WERI-Rb-1 (cell line): ENCODE measurements around the gene SLC16A6.
"Not testable (repeated sequence)": the region's sequence is repeated elsewhere in the genome, so short reads cannot be mapped to it uniquely, and the experiment has no call there.

Experiments used
- DNase-seq: peaks from one replicate; pipeline ENCODE4 v3.0.0-alpha.2; 2020
- H3K27ac ChIP-seq: fragments of 250-450 bp; sonication (Bioruptor Pico); 2 replicates; pipeline ENCODE4 v1.5.1; 2020; ENCODE audit warnings: mild to moderate bottlenecking, moderate library complexity
- H3K27me3 ChIP-seq: fragments of 250-450 bp; sonication (Bioruptor Pico); 2 replicates; pipeline ENCODE4 v1.5.1; 2021; ENCODE audit warnings: mild to moderate bottlenecking, low read depth, moderate library complexity; ENCODE audit not compliant: insufficient read depth, severe bottlenecking
- H3K36me3 ChIP-seq: fragments of 250-450 bp; sonication (Bioruptor Pico); 2 replicates; pipeline ENCODE4 v1.5.1; 2020; ENCODE audit warnings: mild to moderate bottlenecking, moderate library complexity
- H3K4me3 ChIP-seq: 2 replicates; pipeline ENCODE4 v1.5.1; 2011; ENCODE audit warnings: low read depth, mild to moderate bottlenecking, control low read depth, low read length
- H3K9me3 ChIP-seq: fragments of 250-450 bp; sonication (Bioruptor Pico); 2 replicates; pipeline ENCODE4 v1.5.1; 2021; ENCODE audit warnings: mild to moderate bottlenecking, moderate library complexity; ENCODE audit not compliant: severe bottlenecking
- TF ChIP-seq, protein P1 (sequence below): IDR thresholded peaks from 2 replicates; pipeline ENCODE4 v1.5.1; 2011; ENCODE audit warnings: low read depth, mild to moderate bottlenecking, control low read depth, inconsistent platforms, low read length

The SLC16A6 gene

DNA sequence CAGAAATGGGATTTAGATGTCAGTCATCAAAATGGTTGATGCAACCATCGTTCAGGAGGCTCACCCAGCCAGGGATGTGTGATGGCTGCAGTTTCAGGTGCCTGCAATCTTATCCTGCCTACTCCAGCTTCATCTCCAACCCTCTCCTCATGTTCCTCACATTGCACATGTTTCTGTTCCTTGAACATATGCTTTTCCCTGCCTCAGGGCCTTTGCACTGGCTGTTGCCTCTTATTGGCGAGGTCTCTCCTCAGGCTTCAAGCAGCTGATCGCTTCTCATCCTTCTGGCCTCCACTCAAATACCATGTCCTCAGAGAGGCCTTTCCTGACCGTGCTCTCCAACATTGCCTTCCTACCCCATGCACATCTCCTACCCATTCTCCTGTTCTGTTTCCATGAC, 25.0 kb upstream of the SLC16A6 start:
- TF ChIP-seq, protein P1, sequence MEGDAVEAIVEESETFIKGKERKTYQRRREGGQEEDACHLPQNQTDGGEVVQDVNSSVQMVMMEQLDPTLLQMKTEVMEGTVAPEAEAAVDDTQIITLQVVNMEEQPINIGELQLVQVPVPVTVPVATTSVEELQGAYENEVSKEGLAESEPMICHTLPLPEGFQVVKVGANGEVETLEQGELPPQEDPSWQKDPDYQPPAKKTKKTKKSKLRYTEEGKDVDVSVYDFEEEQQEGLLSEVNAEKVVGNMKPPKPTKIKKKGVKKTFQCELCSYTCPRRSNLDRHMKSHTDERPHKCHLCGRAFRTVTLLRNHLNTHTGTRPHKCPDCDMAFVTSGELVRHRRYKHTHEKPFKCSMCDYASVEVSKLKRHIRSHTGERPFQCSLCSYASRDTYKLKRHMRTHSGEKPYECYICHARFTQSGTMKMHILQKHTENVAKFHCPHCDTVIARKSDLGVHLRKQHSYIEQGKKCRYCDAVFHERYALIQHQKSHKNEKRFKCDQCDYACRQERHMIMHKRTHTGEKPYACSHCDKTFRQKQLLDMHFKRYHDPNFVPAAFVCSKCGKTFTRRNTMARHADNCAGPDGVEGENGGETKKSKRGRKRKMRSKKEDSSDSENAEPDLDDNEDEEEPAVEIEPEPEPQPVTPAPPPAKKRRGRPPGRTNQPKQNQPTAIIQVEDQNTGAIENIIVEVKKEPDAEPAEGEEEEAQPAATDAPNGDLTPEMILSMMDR, result no peak
- no peak overlapping the region for H3K4me3 ChIP-seq
- DNase-seq, result no peak
- no peaks in the 10 kb centered on the region for H3K9me3 ChIP-seq
- H3K36me3 ChIP-seq, result no peaks in the 10 kb centered on the region
- no peaks in the 10 kb centered on the region for H3K27me3 ChIP-seq
- no peak overlapping the region for H3K27ac ChIP-seq

DNA sequence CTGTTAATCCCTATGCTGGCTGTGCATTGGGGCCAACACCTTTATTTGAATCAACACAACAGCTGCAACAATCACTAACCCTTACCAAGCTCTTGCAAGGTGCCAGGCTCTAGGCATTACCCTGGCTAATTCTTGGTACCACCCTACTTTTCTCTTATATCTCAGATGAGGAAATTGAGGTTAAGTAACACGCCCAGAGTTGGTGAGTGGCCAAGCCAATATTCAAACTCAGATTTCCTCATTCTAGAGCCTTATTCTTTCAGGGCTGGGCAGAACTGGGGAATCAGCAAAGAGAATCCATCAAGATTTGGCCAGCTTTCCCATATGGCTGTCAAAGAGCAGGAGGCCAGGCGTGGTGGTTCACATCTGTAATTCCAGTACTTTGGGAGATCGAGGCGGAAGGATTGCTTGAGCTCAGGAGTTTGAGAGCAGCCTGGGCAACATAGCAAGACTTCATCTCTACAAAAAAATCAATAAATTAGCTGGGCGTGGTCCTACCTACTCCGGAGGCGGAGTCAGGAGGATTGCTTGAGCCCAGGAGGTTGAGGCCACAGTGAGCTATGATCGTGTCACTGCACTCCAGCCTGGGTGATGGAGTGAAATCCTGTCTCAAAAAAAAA, 24.1 kb upstream of the SLC16A6 start:
- TF ChIP-seq, protein P1, result no peak
- DNase-seq, result no peak
- no peaks in the 10 kb centered on the region for H3K36me3 ChIP-seq
- H3K27ac ChIP-seq, result no peak overlapping the region
- H3K4me3 ChIP-seq, result no peak overlapping the region
- no peaks in the 10 kb centered on the region for H3K9me3 ChIP-seq
- H3K27me3 ChIP-seq, result no peaks in the 10 kb centered on the region

DNA sequence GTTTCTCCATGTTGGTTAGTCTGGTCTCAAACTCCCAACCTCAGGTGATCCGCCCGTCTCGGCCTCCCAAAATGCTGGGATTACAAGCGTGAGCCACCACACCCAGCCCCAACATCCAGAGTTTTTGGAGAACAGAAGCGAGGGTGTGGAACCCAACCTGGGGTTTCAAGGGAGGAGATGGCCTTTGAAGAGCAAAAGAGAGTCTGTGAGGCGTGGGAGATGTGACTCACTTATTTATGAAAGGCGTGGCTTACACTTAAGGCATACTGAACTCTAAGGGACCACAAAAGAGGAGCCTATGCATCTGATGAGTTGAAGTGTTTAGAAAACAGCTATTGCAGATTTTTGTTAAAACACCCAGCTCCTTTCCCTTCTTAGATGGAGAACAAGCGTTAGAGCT, 19.2 kb upstream of the SLC16A6 start:
- DNase-seq, result no peak
- H3K36me3 ChIP-seq, result no peaks in the 10 kb centered on the region
- H3K4me3 ChIP-seq, result no peak overlapping the region
- no peaks in the 10 kb centered on the region for H3K9me3 ChIP-seq
- H3K27ac ChIP-seq, result no peak overlapping the region
- H3K27me3 ChIP-seq, result no peaks in the 10 kb centered on the region
- TF ChIP-seq, protein P1, result no peak

DNA sequence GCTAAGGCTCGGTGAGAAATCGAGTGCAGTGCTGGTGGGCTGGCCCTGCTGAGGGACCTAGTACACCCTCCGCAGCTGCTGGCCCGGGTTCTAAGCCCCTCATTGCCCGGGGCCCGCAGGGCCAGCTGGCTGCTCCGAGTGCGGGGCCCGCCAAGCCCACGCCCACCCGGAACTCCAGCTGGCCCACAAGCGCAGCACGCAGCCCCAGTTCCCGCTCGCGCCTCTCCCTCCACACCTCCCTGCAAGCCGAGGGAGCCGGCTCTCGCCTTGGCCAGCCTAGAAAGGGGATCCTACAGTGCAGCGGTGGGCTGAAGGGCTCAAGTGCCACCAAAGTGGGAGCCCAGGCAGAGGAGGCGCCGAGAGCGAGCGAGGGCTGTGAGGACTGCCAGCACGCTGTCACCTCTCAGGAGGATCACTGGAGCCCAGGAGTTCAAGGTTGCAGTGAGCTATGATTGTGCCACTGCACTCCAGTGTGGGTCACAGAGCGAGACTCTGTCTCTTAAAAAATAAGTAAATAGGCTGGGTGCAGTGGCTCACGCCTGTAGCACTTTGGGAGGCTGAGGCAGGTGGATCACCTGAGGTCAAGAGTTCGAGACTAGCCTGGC, 18.2 kb upstream of the SLC16A6 start:
- not testable (repeated sequence) for H3K9me3 ChIP-seq, H3K27ac ChIP-seq, H3K27me3 ChIP-seq, H3K4me3 ChIP-seq, DNase-seq, H3K36me3 ChIP-seq

DNA sequence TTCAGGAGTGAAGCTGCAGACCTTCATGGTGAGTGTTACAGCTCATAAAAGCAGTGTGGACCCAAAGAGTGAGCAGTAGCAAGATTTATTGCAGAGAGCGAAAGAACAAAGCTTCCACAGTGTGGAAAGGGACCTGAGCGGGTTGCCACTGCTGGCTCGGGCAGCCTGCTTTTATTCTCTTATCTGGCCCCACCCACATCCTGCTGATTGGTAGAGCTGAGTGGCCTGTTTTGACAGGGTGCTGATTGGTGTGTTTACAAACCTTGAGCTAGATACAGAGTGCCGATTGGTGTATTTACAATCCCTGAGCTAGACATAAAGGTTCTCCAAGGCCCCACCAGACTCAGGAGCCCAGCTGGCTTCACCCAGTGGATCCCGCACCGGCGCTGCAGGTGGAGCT, 17.6 kb upstream of the SLC16A6 start:
- H3K36me3 ChIP-seq, H3K27ac ChIP-seq, H3K9me3 ChIP-seq, DNase-seq, H3K4me3 ChIP-seq, H3K27me3 ChIP-seq: not testable (repeated sequence)

DNA sequence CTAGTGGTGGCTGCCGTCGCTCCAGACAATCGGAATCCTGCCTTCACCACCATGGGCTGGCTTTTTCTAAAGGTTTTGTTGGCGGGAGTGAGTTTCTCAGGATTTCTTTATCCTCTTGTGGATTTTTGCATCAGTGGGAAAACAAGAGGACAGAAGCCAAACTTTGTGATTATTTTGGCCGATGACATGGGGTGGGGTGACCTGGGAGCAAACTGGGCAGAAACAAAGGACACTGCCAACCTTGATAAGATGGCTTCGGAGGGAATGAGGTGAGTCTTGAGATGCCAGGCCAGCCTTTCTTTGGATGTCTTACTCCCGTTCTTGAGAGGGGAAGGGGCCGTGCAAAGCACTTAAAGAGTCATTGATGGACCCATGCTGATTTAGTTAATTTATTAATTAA, 16.5 kb upstream of the SLC16A6 start:
- no peak overlapping the region for H3K4me3 ChIP-seq
- H3K9me3 ChIP-seq, result no peaks in the 10 kb centered on the region
- H3K36me3 ChIP-seq, result no peaks in the 10 kb centered on the region
- H3K27ac ChIP-seq, result no peak overlapping the region
- no peak for DNase-seq
- no peaks in the 10 kb centered on the region for H3K27me3 ChIP-seq
- TF ChIP-seq, protein P1, result no peak

DNA sequence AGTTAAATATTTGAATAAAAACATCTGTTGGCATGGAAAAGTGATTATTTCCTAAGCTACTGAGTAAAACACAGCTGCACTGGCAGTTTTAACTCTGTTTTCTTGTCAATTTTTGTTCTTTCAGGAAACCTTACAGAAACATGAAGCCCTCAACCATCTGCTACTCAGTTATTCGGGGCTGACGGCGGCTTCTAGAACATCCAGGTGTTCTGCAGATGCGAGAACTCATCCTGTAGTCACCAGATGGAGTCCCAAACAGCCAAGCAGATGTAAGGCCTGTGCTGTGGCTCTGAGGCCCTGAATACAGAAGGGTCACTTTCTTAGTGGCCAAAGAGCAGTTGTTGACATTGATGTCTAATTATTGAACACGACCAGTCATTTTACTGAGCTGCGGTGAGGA, 15.9 kb upstream of the SLC16A6 start:
- no peaks in the 10 kb centered on the region for H3K27me3 ChIP-seq
- H3K9me3 ChIP-seq, result peaks cover under 1% of the 10 kb centered on the region
- DNase-seq, result no peak
- TF ChIP-seq, protein P1, result no peak
- no peak overlapping the region for H3K27ac ChIP-seq
- no peak overlapping the region for H3K4me3 ChIP-seq
- H3K36me3 ChIP-seq, result no peaks in the 10 kb centered on the region
